GM21737 (cell line): Measurements from ENCODE around the gene SIGLEC1.

ENCODE experiments used
- ATAC-seq: cut with Tn5 transposase; IDR thresholded peaks from one replicate; pipeline ENCODE4 v1.9.1; 2021; ENCODE audit warnings: mild to moderate bottlenecking, moderate library complexity; ENCODE audit not compliant: unreplicated experiment

The SIGLEC1 gene

DNA sequence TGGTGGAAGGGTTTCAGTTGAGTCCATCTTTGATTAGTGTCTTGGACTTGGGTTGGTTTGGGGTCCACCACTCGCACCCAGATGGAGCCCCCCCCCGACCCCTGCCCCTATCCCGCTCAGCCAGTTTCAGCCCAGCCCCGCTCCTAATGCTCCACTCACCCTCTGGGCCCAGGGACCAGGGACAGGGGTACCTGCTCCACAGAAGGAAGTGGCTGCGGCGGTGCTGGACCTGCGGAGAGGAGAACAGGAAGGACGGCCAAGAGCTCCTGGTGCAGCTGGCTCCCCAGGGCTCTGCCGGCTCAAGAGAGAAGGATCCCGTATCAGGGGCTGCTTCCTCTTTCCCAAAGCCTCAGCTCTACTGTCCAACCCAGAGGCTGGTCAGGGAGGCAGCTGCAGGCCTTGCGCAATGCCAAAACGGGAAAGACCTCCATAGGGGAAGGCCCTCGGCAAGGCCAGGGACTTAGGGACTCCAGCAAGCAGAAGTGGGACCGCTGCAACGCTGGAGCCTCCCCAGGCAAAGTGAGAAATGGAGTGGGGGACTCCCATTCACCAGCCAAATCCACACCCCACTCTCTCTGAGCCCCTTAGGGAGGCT is at the start of gene SIGLEC1:
Gene SIGLEC1 (minus strand): TSS at position 322 of the 595 bp plus-strand sequence. CDS start 5,472 bp downstream, outside the sequence.
- no peak for ATAC-seq

DNA sequence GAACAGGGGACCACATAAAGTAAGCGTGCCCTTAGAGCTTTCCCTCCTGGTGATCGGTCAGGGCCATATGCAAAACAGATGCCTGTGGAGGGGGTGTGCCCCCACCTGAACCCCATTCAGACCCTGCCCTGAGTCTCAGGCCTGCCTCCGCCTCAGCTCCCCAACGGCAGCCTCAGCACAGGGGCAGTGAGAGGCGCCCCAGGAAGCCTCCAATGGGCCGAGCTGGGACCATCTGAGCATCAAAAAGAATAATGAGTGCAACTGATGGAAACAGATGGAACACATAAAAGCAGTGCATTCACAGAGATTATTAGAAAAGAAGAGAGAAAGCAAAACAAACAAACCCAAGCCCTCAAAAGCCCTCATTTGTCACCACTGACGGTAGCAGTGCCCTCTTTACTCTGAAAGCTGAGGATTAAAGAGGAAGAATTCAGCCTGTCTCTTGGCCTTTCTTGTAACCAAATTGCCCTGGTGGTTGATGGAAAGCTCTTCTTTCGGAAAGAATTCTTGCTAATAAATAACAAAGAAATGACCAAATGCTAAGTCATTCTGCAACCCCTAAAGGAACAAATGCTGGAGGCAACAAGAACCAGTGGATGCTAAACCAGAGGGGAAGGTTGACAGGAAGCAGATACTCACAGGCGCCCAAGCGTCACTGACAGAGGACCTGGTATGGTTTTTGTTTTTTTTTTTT is 48.4 kb upstream of the SIGLEC1 start:
- ATAC-seq = no peak

DNA sequence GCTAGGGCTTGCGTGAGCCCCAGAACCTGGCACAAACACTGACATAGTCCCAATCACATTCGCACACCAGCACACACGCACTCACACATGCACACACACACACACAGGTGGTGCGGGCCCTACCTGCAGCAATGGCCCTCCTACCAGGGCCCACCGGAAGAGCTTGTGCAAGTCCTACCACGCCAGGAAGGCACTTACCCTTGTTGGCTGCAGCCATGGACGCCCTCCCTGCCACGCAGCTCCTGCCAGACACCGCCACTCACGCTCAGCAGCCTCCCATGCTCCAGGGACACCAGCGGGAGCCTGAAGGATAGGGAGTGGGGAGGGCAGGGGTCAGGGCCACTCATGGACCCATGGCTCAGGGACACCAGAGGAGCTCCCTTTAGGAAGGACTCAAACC is 47.5 kb upstream of the SIGLEC1 start:
- ATAC-seq = no peak

DNA sequence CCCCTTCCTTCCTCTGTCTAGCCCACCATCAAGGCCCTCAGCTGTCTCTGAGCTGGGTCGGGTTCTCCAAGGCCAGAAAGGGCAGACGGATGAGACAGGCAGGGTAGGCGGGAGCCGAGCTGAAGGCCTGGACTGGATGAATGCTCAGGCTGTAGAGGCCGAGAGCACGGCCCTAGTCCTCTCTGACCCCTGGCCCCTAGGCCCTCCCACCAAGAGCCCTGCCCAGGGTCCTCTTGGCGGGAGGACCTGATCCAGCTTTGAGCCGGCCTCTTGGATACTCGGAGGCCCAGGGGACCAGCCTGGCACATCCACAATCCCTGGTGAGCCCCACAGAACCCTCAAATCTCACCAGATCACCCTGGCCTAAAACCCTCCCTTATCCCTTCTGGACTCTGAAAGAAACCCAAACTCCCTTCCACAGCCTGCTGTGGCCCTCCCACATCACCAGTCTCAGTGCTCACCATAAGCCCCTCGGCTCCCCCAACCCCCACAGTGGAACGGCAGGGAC is 47.0 kb upstream of the SIGLEC1 start:
- ATAC-seq = no peak

DNA sequence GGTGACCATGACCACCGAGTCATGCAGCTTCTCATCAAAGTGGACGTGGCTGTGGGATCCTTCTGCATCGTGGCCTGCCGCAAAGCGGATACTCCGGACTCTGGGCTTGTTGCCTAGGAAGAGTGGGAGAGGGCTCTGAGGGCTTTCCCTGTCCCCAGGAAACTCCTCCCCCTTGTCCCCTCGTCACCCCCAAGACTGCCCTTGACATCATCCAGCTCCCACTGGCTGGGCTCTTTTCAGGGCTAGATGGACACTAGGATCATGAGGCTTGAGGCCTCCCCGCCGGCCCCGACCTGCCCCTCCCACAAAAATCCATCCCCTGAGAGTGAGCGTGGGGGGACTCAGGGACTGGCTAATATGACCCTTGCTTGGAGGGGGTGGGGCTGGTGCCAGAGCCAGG is 46.2 kb upstream of the SIGLEC1 start:
- ATAC-seq = no peak

DNA sequence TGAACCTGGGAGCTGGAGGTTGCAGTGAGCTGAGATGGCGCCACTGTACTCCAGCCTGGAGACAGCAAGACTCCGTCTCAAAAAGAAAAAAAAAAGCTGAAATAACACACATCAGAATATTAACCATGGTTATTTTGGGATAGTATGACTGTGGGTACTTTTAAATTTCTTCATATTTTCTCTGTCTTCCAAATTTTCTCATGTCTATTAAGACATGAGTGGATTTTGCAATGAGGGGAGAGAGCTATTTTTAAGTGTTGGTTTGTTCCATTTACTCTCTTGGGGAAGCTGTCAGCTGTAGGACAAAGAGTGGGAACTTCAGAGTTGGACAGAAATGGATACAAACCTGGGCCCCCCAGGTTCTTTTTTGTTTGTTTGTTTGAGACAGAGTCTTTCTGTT is 44.9 kb upstream of the SIGLEC1 start:
- ATAC-seq = no peak

DNA sequence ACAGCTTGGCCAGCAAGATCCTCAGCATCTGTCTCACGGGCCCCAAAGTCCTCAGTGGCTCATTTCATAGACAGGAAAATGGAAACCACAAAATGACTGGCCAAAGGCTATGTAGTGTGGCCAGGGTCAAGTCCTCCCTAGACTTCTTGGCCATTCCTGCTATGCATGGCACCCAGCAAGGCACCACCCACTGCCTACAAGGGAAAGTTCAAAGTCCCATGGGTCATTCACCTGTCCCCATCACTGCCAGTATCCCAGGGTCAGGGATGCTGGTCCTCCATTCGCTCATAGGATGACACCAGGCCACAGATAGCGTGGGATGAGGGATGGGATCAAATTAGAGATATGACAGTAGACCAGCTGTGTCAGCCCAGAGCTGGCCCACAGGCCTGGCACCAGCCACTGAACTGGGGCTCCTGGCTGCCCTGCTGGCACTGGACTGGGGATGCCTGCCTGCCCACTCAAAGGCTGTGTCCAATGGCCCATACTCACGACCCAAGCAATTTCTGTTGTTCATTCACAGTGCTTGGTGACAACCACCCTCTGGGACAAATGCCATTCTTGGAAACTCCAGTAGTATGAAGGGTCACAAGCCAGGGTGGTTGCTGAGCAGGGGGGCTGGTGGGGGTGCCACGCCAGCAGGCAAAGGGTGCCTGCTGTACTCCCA is 43.5 kb upstream of the SIGLEC1 start:
- ATAC-seq = no peak

DNA sequence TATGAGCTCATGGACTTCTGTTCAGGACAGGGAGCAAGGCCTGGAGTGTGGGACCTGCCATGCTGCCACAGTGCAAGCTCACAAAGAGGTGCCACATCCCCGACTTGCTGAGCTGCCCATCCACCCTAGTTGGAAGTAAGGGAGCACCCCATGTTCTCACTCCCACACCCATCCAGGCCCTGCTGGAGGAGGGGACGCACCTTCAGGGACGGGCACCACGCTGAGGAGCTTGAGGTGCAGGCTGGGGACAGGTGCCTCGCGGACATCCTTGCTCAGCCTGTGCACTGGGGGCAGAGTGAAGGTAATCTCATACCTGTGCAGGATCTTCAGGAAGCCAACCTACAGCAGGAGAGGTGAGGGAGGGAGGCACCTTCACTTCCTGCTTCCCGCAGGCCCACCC is 42.9 kb upstream of the SIGLEC1 start:
- ATAC-seq = no peak

DNA sequence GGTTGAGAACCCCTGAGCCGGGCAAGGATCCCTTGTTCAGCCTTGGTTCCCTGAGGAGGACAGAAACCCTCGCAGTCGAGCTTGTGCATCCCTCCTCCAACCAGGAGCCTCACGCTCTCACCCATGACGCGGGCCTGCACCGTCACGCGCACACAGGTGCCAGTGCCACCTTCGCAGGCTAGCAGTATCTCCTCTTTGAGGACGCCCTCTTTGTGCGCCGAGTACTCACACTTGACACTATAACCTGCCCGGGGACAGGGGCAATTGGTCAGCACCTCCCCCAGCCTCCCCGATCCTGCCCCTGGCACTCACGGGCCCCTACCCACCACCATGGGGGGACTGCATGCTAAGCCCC is 41.9 kb upstream of the SIGLEC1 start:
- no peak for ATAC-seq

DNA sequence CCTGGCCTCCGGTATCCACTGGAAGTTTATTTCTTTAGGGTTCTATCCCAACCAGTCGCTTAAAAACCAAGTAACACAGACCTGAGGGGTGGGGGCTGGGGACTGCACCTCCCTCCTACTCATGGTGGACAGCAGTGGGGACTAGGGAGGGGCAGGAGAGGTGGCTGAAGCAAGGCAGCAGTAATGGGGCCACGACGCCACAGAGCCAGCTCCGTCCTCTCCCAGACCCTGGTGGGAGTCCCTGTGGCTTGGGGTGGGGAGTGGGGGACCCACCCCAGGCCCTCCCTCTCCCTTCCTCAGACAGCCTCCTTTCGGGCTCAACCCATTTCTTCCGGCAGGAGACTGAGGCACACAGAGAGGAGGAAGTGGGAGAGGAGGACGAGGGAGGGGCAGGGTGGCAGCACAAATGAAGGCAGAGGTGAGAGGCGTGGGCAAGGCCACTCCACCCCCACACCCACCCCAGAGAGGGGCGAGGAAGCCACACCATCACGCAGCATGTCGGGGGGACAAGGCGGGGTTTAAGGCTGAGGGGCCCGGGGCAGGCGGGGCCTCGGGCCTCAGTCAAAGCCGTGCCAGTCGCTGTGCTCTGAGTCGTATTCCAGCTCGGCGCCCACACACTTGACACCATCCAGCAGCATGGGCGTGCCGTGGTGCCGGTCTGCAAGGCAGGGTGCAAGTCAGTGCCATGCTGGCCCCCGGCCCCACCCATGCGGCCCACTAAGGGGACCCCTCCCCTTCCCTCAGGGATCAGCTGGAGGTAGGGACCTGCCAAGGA is 41.3 kb upstream of the SIGLEC1 start:
- ATAC-seq = no peak

DNA sequence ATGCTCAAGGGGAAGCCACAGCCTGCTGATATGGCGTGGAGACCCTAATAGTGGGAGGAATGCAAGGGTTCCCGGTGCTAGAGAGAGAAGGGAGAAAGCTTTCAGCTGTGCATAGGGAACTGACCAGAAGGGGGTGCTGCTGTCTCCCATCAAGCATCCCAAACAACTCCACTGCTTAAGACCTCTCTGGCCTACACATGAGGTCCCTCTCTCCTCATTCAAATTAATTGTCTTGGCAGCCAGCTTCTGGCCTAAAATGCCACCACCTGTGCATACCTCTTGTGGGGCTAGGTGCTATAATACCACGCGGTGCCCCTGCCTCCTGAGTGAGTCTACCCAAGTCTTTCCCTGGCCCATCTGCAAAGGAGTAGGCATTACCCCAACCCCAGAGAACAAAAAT is 40.7 kb upstream of the SIGLEC1 start:
- no peak for ATAC-seq

DNA sequence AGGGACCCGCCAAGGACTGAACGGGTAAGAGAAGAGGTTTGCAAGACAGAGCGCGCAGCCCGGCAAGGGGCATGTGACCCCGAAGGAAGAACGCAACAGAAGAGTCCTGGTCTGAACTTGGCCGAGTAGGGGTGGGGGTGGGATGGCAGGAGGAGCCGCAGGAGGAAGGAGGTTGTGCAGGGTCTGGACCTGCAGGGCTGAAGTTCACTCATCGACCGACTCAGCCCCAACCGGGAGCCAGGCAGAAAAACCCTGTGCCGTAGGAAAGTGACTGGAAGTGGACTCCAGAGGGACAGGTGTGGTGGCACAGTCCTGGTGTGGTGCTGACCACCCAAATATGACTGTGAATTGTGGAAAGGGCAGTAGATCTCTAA is 40.0 kb upstream of the SIGLEC1 start:
- no peak for ATAC-seq

DNA sequence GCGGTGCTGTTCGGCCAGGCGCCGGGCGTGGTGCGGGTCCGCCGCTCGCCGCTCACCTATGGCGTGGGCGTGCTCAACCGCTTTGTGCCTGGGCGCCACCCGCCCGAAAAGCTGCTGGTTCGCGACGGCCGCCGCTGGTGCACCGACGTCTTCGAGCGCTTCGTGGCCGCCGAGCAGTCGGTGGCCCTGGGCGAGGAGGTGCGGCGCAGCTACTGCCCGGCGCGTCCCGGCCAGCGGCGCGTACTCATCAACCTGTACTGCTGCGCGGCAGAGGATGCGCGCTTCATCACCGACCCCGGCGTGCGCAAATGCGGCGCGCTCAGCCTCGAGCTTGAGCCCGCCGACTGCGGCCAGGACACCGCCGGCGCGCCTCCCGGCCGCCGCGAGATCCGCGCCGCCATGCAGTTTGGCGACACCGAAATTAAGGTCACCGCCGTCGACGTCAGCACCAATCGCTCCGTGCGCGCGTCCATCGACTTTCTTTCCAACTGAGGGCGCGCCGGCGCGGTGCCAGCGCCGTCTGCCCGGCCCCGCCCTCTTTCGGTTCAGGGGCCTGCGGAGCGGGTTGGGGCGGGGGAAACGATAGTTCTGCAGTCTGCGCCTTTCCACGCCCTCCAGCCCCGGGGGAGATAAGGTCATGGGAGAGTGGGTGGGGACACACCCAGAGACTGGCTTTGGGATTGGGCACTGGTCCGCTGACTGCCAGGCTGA is 39.4 kb upstream of the SIGLEC1 start:
- no peak for ATAC-seq

DNA sequence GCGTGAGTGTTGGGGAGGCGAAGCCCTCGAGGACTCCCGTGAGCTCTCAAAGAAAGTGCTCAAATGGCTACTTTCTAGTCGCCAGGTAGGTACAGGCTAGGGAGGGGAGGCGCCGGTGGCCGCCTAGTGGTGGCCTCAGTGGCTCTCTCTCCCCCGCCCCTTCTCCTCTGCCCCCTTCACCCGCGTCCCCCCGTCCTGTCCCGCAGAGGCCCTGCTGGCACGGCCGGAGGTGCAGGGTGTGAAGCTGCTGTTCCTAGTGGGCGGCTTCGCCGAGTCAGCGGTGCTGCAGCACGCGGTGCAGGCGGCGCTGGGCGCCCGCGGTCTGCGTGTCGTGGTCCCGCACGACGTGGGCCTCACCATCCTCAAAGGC is 38.9 kb upstream of the SIGLEC1 start:
- ATAC-seq = no peak

DNA sequence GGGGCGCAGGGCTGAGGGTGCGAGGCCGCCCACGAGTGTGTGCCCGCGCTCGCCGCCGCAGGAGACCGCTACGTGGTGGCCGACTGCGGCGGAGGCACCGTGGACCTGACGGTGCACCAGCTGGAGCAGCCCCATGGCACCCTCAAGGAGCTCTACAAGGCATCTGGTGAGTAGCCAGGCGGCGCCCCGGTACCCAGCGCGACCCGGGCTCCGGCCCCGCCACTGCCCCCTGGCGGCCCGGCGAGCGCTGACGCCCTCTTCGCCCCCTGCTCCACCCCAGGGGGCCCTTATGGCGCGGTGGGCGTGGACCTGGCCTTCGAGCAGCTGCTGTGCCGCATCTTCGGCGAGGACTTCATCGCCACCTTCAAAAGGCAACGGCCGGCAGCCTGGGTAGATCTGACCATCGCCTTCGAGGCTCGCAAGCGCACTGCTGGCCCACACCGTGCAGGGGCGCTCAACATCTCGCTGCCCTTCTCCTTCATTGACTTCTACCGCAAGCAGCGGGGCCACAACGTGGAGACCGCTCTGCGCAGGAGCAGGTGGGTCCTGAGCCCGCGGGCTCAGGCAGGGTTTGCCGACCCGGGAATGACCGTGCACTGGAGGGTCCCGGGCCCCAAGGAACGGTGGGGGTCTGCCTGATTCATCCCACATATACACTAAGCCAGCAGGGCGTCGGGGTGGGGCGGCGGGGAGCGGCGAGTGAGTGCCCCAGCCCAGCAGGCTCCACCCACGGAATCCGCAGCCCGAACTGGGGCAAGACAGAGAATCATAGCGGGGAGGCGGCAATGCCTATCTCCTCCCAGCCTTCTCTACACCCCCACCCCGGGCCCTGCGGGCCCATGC is 37.5 kb upstream of the SIGLEC1 start:
- ATAC-seq = no peak

DNA sequence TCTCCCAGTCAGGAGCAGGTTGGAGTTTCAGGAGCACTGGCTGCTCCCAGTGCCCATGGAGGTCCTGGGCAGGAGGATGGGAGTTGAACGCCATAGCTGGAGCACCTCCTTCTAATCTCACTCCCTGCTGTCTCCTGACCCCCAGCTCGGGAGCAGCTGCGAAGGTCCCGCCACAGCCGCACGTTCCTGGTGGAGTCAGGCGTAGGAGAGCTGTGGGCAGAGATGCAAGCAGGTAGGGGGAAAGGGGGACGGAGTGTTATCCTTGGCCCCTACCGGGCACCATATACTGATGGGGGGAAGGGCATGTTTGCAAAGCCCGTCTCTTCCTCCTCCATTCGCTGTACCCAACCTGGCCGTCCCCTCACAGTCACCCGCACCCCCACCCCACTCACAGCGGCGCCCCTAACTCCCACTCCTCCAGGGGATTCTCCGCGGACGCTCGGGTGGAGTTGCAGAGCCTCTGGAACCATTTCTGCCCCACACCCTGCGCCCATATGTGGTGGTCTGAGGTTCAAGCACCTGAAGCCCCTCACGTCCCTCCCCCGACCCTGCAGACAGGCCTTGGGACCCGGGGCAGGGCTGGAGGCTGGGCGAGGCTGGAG is 36.8 kb upstream of the SIGLEC1 start:
- no peak for ATAC-seq

DNA sequence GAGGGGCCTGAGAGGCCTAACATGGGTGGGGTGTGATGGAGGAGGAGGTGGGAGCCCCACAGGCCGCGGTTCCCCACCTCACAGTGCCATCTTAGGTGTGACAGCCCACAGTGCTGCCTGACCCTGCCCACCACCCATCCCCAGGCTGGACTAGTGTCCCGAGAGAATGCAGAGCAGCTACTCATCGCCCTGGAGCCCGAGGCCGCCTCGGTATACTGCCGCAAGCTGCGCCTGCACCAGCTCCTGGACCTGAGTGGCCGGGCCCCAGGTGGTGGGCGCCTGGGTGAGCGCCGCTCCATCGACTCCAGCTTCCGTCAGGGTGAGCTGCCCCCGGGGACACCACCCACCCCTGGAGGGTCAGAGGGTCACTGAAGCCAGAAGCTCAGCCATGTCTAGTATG is 35.7 kb upstream of the SIGLEC1 start:
- ATAC-seq = no peak

DNA sequence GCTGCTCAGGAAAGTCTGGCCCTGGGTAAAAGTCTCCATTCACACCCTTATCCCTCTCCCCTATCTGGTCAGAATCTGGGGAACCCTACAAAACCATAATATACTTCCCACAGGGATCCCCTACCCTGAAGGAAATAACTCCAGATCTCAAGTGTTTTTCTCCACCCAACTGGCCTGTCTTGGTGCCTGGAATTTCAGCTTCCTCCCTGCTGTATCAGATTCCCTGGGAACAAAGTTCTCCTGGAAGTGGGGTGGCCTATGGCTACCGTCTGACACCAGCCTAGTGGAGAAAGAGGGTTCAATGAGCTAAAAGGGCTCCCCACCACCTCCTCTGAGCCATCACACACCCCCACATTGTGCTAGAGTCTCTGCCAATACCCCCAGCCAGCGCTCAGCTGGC is 35.1 kb upstream of the SIGLEC1 start:
- no peak for ATAC-seq

DNA sequence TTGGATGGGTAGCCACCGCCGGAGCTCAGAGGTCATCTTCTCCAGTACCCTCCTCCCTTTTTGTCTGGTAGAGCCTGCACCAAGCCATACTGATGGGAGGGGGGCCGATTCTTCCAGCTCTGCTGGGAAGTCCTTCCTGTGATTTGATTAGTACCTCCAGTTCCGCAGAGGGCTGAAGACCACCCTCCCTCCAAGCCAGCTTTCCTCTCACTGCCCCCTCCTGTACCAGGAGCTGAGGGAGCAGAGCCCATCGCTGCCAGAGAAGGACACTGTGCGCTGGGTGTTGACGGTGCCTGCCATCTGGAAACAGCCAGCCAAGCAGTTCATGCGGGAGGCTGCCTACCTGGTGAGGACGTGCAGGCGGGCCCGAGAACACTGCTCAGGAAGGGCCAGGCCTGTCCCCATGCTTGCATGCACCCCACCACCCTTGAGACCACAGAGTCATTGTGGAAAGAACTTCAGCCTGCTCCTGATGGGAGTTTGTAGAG is 33.3 kb upstream of the SIGLEC1 start:
- ATAC-seq = no peak
